Stimulated activated CD8-positive, alpha-beta memory T cell treated with anti-CD3 and anti-CD28 coated beads, Interleukin-12 subunit alpha, Interleukin-12 subunit beta, amount 100 ng/mL, for 4 hours (primary cell): ENCODE results near the gene DHRS1.

Source experiments
- DNase-seq: peaks from one replicate; pipeline ENCODE4 v3.0.0-alpha.2; 2020; ENCODE audit warnings: low read depth

Gene DHRS1

DNA sequence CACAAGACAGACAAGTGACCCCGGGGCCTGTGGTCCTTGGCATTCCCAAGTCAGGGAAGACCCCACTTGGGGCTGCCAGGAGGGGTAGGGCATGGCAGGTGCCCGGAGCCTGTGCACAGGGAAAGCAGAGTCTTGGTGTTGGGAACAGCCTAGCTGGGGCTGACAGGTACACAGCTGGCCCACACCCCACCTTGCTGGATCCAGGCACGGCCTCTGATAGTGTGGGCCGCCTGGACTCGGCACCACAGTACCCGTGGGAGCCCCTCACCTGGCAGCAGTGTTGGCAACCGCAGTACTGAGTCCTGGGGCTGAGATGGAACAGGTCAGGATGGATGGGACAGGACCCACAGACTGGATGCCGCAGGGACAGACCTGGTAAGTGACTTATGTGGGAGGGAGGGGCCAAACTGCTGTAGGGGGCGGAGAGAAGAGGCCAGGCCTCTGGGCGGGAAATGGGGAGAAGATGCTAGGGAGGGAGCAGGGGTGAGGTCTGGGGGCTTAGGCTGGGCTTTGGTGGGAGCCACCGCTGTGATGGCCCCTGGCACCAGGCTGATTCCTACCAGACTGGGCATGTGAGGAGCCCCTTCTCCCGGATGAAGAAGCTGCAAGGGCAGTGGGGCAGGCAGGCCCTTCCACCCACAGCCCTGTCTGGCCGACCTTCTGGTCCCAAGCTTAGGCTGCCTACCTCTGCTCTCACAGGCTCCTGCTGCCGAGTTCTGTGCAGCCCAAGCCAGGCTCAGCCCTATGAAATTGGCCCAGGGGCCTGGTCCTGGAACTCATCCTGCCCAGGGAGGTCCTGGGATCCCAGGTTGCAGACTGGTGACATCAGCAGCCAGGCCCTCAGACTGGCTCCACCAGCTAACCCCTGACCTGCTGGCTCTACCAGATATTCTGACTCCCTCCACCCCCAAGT lies 36.5 kb downstream of the DHRS1 start, which contains the start of gene TGM1:
TGM1 (minus strand) TSS at position 357 of the 913 bp plus-strand sequence. CDS start 825 bp downstream, outside the sequence.
- DNase-seq: no peak

DNA sequence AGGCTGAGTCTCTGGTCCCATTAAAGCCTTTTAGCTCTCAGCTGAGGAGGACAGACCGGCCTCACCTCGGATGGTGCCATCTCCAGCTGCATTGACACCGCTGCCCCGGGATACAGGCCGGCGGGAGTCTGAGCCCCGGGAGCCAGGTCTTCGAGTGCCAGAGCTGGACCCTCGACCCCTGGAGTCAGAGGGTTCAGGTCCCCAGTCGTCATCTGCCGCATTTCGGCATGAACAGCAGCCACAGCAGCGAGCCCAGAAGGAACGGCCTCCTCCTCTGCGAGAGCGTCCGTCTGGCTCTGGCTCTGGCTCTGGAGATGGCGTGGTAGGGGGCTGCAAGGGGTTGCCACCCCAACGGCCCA lies 37.6 kb downstream of the DHRS1 start:
- DNase-seq: no peak

DNA sequence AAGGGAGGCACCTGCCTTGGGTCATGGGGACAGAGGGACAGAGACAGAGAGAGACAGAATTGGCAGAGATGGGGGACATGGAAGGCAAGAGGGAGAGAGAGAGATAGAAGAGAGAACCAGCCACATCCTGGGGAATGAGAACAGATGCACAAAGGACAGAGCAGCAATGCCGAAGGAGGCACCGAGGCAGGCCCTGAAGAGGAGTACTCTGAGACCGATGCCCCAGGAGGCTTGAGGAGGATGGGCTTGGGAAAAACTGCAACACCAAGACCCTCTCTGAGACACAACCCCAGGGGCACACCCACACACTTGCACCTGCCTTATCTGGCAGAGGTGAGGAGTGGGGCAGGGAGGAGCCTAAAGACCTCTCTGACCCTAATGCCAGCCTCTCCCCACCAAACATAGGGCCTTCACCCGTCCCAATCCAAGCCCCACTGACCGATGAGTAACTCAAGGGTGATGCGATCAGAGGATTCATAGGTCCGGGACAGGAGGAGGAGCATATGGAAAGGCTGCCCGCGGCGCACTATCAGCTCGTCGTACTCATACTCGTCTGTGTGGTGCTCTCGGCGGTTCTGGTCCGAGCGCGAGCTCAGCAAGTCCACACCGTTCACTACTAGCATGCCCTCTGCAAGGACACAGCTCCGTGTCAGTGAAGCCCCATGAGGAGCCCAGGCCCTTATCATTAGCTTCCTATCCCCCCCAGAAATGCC lies 38.2 kb downstream of the DHRS1 start:
- DNase-seq: no peak

DNA sequence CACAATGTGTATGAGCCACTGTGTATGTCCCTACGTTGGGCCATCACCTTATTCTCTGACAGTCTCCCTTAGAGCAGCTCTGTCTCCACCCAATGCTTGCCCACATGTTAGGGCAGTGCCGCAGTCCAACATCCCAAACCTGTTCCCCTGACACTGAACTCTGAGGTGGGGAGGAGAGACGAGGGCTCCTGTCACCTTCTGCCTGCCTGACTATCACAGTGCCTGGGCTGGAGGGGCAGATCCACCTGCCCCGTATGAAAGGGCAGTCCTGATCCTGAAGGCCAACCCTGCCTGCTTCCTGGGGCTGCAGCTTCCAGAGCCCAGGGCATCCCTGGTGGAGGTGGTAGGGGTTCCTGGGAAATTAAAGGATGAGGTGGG lies 38.8 kb downstream of the DHRS1 start:
- no peak for DNase-seq

DNA sequence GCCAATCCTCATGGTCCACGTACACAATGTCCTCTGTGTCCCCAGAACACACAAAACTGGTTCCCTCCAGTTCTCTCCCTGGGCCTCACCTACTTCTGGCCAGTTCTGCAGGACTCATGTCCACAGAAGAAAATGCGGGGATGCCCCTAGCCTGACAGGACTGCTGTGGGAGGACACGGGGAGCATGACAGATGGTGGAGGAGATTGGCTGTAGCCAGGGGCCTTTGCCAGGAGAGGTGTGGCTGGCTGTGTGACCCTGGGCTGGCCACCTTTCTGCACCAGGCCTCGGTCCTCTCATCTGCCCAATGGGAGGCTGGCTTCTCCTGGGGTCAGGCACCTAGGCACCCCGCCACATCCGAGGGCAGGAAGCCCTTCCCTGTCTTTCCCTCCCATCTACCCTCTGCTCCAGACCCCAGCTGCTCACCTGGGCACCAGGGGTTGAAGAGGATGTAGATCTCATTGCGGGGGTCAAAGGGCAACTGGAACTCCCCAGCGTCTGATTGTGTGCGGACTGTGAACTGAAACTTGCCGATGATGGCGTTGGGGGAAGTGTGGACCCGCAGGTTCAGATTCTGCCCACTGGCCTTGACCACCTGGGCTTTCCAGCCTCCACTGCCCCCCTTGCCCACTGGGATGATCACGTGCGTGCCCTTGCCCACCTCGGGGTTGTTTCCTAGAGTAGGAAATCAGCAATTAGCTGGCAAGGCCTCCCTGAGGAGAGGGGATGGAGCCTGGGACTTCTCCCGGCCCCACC lies 39.4 kb downstream of the DHRS1 start:
- DNase-seq: no peak

DNA sequence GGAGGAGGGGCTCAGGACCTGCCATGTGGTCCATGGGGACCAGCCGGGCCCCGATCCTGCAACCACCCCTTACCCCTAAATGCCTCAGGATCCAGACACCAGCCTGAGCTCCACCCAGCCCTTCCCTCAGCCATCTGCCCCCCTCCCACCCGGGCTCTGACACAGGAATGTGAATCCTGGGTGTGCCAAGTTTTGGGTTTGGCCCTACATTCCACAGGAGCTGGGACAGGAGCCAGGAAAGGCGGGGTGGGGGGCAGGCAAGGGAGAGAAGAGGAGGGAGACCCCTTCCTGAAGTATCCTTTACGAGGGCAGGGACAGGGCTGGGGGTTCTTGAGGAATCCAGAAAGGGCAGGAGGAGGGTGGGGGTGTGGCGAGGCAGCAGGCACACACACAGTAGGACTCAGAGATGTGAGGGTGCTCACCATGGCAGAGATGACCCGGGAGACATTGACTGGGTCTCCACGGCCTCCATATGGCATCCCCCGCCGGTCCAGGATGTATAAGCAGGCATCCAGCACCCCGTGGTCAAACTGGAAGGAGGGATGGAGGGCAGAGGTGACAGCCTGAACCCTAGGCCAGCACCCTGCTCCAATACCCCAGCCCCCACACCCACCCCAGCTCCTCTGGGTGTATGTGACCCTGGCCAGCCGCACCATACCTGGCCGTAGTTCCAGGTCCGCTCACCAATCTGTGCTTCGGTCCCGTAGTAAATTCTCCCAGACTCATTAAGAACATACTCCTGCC lies 40.1 kb downstream of the DHRS1 start:
- no peak for DNase-seq

DNA sequence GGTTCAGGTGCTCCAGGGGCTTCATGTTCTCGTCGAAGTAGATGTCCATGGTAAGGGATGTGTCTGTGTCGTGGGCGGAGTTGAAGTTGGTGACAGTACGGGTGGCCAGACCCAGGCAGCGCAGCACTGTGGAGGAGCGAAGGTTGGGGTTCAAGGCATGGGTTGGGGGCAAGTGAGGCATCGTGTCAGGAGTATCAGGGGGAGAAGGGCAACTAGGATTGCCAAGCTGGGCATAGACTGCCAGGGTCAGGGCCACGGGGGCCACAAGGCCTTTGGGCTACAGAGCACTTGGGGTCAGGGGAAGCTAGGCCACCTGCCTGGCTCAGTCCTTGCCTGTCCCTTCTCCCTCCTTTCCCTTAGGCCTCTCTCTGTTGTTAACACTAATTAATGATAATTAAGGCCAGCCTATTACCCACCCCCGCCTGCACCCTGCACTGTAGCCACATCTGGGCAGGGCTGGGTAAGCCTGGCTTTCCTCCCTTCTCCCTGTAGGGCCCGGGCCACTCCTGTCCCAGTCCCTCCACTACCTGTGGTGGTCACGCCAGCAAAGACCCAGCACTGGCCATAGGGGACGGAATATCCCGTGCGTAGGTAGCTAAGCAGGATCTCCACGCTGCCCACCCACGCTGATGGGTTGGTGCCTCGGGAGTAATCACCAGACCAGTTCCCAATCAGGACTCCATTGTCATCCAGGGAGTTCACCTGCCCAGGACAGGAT lies 40.9 kb downstream of the DHRS1 start:
- DNase-seq: no peak

DNA sequence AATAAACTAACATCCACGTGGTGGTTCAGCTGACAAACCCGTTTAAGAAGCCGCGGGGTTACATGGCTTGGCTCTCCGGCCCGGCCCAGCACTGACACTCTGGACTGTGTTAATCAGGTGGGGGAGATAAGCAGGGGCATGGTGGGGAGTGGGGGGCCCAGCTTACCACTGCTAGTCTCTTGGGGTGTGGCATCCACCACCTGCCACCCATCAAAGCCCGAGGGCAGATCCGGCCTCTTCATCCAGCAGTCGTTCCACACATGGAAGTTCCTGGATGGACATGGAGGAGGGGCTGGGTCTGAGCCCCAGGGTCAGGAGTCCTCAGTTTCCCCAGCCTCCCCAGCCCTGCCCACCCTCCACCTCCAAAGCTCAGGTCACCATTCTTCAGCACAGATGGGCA lies 41.5 kb downstream of the DHRS1 start:
- DNase-seq: no peak

DNA sequence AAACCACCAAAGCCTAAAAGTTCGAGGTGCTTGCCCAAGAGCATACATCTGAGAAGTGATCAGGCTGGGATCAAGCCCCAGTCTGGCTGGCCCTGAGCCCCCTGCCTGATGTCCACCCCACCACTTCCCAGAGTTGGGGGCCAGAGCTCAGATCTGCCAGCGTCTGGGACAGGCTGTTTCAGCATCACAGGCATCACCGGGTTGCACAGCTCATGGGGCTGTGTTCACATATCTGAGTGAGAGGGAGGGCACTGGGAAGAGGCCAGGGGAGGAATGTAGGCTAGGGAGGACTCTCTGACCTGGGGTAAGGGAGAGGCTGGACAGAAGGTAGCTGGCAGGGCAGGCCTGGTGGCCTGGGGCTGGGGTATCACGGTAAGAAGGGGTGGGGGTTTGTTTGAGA lies 42.6 kb downstream of the DHRS1 start:
- no peak for DNase-seq

DNA sequence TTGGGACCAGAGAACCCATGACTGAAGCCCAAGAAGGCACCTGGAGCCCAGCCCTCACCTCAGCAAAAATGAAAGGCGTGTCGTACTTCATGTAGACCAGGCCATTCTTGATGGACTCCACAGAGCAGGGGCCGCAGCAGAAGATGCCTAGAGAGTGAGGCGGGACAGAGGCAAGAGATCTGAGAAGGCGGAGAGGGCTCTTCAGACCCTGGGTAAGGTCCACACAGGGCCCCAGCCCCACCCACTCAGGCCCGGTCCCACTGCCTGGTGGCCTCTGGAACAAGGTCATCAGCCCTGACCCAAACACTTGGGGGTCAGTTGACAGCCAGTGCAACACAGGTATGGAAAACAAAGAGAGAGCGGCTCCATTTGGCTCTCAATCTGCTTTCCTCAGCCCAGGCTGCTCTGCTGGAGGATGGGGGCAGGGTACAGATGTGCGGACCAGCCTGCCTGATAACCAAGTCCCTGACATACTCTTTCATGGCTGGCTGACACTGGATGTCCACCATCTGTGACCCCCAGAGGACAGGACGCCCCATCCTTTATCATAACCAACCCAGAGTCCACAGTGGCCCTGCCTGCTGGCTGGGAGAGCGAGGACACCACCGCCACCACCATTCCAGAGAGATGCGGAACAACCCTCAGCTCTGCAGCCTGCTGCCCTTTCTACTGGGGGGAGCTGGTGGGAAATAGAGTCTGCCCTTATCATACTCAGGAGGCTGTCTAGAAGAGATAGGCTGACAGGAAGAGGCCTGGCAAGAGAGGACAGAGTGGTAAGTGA lies 43.5 kb downstream of the DHRS1 start:
- DNase-seq: no peak

DNA sequence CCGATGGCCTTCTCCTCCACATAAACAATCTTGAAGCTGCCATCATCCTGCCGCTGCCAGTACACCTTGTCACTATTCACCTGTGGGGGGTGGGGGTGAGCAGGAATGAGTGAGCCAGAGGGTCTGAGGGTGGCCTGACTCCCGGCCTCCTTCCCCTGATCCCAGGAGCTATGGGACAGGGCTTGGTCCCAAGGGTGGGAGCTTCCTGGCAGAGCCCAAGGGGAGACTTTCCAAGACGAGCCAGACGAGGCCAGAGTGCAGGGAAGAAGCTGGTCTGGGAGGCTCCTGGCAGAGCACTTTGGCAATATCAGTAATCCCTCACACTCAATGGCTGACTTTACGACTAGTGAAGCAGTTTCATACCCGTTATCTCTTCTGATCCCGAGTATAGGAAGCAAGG lies 44.1 kb downstream of the DHRS1 start:
- no peak for DNase-seq

DNA sequence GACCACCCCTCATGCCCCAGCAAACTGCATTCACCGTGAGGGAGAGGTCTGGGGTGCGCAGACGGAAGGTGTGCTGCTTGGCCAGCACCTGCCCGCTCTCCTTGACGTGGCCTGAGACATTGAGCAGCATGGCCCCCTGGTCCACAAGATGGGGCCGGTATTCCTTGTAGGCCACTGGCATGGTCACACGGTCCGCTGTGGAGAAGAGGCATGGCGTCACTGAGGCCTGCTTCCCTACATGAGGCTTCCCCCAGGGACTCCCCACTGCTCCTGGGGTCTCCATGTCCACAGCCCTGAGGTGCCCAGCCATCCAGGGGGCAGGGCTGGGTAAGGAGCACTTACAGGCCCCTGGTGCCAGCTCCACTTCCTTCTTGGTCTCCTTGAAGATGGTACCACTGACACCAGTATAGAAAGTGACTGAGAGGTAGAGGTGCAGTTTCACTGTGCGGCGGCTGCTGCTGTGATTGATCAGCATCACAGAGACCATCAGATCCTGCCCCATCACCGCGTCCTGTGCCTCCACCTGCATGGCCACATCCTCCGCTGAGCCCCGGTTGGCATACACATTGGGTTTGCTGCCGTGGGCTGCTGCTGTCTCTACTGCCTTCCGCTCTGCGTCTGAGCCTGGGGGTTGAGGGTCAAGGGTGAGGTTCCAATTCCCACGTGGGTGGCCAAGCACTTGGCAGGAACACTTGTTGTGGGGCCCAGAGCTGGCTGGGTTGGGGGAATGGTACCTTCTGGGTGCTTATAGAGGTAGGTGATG lies 44.8 kb downstream of the DHRS1 start:
- DNase-seq: no peak

DNA sequence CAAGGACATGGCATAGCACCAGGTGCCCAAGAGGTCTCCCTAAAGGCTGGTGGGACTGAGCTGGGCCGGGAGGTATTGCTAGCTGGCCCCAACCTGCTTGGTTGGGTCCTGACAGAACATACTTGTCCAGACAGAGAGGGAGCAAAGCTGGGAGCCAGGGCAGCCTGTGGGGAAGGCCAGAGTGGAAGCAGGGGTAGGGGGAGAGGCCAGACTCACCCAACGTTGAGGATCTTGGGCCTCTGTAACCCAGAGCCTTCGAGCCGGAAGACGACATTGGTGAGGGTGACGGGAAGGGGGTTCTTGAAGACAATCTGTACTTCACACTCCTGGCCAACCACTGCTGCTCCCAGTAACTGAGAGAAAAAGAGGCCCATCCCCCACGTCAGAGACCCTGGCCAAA lies 45.6 kb downstream of the DHRS1 start:
- no peak for DNase-seq

DNA sequence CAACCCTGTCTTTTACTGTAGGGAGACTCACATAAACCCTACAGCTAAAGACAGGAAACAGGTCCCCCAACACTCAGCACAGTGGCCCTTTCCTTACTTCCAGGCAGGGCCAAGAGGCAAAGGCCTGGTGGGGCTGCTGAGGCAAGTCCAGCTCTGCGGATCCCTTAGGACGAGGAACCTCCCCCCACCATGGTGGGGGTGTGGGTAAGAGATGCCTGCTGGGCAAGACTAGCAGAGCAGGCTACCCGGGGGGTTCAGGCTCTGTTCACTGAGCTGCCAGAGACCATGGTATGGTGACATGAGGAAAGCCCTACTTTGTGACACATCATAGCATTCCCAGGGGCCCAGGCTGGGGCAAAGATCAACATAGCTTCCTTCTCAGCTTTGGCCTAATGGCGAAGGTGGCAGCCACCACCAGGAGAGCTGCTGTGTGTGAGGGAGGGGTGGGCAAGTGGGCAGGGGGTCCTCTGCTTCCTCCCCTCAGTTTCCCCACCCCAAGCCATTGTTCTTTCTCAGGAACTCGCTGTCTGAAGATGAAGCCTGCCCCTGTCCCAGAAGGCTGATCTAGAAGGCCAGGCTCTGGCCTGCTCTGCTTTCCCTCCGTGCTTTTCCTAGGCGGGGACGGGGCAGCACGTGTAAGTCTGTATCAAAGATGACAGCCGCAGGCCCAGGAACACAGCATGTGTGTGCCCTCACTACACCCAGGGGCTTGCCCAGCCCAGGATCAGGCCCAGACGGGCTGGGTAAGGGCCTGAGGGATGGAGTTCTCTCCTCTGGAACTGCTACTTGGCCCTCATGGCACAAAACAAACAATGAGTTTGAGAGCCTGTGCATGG lies 47.1 kb downstream of the DHRS1 start:
- no peak for DNase-seq

DNA sequence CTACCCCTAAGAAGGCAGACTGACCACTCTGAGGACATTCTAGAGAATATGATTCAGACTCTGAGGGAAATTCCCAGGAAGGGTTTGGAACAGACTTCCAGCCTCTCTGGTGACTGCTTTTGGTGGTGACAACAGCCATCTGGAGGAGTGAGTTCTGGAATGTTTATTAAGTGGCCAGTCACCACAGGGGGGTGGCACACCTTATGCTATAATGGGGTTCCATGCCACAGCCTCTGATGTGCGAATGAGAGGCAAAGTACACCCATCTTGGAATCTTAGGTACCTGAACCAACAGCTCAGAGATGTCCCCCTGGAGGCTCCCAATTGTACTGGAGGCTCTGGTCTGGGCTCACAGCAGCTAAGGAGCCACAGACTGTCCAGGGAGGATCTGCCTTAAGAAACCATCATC lies 47.7 kb downstream of the DHRS1 start:
- no peak for DNase-seq

DNA sequence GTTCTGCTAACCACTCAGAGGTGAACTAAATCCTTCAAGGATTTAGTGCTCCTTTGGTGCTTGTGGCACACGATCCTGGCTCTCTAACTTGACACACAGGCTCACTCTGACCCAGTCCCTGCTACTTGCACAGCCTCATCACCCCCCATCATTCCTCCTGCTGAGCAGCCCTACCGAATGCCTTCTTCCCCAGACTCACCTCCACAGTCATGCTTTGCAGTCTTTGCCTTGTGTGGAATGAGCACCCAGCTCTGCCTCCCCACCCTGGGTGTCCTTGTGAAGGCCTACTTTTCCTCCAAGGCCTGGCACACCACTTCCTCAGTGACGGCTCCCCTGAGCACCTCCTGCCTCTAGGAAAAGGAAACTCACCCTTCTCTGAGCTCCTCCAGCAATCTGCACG lies 49.2 kb downstream of the DHRS1 start:
- DNase-seq: no peak

DNA sequence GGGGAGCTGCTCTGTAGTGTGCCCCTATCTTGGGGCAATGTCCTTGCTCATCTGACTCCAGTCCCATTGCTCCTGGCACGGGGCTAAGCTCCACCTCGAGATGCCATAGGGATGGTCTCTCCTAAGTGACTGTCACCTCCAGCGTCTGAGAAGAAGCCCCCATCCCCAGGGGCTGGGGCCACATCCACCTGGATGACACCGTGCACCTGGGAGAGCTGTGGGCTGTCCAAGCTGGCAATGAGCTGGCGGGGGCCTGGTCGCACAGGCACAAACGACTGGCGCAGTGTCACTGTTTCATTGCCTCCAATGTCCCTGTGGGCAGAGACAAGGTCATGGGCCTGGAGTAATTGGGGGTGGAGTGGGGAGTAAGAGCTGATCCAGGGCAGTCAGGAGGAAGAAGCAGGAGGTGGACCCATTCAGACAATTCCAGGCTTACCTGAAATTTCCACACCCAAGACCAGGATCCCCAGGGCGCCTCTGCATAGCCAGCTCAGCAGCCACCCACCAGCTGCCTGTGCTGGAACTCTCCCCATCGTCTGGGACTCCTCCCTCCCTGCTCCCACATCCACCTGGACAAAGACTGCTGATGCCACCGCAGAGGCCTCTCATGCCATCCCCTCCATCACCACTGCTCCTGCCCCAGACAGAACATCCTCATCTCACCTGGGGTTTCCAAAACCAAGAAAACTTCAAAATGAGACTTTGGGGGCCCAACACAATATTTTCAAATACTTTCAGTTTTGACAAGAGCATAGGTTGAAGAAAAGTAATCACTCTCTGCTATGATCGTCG lies 50.2 kb downstream of the DHRS1 start:
- DNase-seq: no peak

DNA sequence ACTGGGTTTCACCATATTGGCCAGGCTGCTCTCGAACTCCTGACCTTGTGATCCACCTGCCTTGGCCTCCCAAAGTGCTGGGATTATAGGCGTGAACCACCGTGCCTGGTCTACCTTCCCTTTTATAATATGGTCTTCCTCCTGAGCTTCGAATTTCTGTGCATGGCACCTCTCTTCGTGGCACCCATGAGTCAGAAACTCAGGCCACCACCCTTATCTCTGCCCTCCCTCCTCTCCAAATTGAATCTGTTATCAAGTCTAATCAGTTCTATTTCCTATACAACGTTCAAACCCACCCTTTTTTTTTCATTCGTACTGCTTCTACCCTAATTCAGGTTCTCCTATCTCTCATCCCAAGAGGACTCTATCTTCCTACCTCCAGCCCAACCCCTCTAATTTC lies 52.2 kb downstream of the DHRS1 start:
- DNase-seq: no peak
